ENCODE data around the gene MEAK7. TPM values are rescaled to one million over a fixed set of nuclear protein-coding genes. Genes with fewer than 3 reads are reported as not detected.

Gene MEAK7
- total RNA-seq, 6 experiments from 2014 or later: 45.6 to 57.3 (median 50.8) TPM

DNA sequence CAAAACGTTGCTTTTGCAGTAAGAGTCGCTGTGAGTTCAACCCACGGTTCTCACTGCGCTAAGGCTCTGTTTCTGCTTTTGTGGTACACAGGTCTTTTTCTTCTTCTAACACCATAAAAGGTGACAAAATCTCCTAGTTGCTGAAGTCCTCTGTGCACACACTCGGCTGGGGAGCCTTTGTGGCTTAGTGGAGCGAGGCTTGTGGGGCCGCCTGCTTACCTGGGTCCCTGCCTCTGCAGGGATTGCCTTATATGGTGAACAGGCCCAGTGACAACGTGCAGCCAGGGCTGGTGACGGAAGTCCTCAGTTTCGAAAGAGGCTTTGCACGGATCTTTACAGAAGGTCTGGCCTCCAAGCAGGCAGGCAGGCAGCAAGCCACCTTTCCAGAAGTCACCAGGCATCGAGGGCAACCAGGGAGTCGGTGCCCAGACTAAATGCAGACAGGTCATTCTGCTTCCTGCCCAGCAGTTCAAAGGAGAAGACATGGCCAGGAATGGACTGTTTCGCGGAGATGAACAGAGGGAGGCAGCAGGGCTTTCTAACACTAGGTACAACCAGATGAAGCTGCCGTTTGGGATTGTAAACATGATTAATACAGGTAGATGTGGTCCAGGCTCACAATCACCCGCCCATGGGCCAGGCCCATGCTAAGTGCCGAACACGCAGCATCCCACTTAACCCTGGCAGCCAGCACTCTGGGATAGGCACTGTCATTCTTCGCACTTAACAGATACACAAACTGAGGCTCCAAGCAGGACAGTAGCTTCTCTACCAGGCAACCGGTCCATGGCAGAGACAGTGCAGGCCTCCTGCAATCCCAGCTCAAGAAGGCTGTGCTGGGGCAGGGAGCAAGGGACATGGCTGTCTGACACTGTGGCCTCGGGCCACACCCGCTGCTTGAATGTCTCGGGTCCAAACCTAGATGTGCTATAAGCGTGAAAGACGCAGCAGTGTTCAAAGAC lies 10.7 kb upstream of the MEAK7 start:
- DNase-seq: no peak
- Mint-ChIP-seq H3K4me1 (ENCODE audit: low read depth) (peaks cover 49% of the 10 kb centered on the region), H3K9me3 (no peaks in the 10 kb centered on the region), H3K4me3 (no peak overlapping the region), H3K27me3 (ENCODE audit: insufficient read depth) (peaks cover 3% of the 10 kb centered on the region), H3K36me3 (ENCODE audit: low read depth) (no peaks in the 10 kb centered on the region; the same call in 1 of the 2 replicates), H3K27ac (no peak overlapping the region)
- TF ChIP-seq, protein P1, sequence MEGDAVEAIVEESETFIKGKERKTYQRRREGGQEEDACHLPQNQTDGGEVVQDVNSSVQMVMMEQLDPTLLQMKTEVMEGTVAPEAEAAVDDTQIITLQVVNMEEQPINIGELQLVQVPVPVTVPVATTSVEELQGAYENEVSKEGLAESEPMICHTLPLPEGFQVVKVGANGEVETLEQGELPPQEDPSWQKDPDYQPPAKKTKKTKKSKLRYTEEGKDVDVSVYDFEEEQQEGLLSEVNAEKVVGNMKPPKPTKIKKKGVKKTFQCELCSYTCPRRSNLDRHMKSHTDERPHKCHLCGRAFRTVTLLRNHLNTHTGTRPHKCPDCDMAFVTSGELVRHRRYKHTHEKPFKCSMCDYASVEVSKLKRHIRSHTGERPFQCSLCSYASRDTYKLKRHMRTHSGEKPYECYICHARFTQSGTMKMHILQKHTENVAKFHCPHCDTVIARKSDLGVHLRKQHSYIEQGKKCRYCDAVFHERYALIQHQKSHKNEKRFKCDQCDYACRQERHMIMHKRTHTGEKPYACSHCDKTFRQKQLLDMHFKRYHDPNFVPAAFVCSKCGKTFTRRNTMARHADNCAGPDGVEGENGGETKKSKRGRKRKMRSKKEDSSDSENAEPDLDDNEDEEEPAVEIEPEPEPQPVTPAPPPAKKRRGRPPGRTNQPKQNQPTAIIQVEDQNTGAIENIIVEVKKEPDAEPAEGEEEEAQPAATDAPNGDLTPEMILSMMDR (IDR thresholded peaks at IDR 0.05): no peak

DNA sequence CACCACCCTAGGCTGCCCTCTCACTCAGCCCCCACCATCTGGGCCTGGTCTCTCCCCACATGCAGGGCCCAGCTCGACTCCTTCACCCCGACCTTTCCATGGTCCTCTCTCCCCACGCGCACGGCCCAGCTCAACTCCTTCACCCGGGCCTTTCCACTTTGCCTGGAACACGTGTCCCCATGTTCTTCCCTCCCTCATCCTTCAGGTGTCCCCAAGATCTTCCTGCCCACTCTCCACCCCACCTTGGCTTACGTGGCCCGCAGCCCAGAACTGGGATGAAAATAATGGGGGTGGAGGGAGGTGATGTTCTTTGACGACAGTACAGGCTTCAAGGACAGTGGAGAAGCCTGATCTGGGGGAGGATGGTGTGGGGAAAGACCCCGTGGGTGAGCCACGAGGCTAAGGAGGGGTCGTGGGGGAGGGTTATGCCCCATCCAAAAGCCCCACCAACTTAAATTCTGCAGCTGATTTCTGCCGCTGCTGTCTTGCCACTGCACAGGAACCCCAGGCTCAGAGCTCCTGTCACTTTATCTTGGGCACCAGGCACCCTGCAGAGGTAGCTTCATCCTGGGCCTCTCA lies 9.9 kb upstream of the MEAK7 start:
- Mint-ChIP-seq H3K27ac (no peak overlapping the region), H3K27me3 (ENCODE audit: insufficient read depth) (peaks cover 3% of the 10 kb centered on the region), H3K4me3 (no peak overlapping the region), H3K9me3 (no peaks in the 10 kb centered on the region), H3K4me1 (ENCODE audit: low read depth) (peaks cover 49% of the 10 kb centered on the region), H3K36me3 (ENCODE audit: low read depth) (no peaks in the 10 kb centered on the region; the same call in 1 of the 2 replicates)
- TF ChIP-seq, protein P1 (IDR thresholded peaks at IDR 0.05): no peak
- DNase-seq: no peak

DNA sequence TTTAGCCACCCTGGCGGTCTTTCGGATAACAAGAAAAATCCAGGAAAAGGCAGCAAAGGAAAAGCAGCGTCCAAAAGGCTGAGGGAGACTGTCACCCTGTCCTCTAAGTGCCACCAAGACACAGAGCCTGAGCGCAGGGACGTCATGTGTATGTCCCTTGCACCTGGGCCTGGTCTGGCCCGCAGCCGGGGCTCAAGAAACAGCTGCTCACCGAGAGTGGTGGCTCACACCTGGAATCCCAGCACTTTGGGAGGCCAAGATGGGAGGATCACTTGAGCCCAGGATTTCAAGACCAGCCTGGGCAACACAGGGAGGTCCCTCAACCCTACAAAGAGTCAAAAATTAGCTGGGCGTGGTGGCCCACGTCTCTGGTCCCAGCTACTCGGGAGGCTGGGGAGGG lies 9.2 kb upstream of the MEAK7 start:
- Mint-ChIP-seq H3K4me3 (no peak overlapping the region), H3K9me3 (no peaks in the 10 kb centered on the region), H3K27me3 (ENCODE audit: insufficient read depth) (peaks cover 3% of the 10 kb centered on the region), H3K27ac (peak overlapping the region; percentile 47; the same call in 1 of the 2 replicates), H3K36me3 (ENCODE audit: low read depth) (no peaks in the 10 kb centered on the region; the same call in 1 of the 2 replicates), H3K4me1 (ENCODE audit: low read depth) (peaks cover 49% of the 10 kb centered on the region)
- TF ChIP-seq, protein P1 (IDR thresholded peaks at IDR 0.05): no peak
- DNase-seq: no peak

DNA sequence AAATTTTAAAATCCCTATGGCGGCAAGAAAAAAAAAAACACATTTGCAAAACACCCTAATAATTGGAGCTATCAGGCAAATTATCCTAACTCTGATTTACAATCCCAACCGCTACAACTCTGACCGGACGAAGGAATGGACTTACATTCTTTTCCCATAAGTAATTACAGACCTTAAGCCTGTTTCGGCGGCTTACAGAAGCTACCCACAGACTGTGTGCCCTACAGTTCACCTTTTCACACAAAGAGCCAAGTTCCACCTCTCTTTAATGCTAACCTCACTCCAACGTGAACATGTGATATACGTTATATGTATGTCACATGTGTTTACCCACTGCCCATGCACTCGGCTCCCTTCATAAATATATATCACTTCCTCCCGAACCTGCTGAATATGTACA lies 8.7 kb upstream of the MEAK7 start:
- Mint-ChIP-seq H3K4me3 (peak overlapping the region; percentile 45), H3K4me1 (ENCODE audit: low read depth) (peaks cover 45% of the 10 kb centered on the region), H3K9me3 (no peaks in the 10 kb centered on the region), H3K36me3 (ENCODE audit: low read depth) (no peaks in the 10 kb centered on the region; the same call in 1 of the 2 replicates), H3K27me3 (ENCODE audit: insufficient read depth) (peaks cover 3% of the 10 kb centered on the region), H3K27ac (peak overlapping the region; percentile 47)
- peak; percentile 65 for DNase-seq
- TF ChIP-seq, protein P1 (IDR thresholded peaks at IDR 0.05): no peak

DNA sequence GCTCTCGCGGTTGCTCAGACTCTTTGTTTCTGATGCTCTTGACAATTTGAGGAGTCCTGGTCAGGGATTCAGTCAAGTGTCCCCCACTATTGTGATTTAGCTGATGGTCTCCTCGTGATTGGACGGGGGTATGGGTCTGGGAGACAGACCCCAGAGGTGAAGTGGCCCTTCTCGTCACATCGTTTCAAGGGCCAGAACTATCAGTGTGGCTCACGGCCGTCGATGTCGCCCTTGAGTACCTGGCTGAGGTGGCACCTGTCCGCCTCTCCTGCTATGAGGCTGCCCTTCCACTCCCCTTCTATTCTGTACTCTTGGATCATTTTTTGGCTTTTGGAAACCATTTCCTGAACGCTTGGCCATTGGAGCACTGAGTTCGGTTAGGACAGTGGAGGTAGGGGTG lies 7.4 kb upstream of the MEAK7 start:
- H3K36me3 Mint-ChIP-seq (ENCODE audit: low read depth): no peaks in the 10 kb centered on the region
- no peak for DNase-seq
- peaks cover 3% of the 10 kb centered on the region for H3K27me3 Mint-ChIP-seq (ENCODE audit: insufficient read depth)
- H3K27ac Mint-ChIP-seq: peak overlapping the region; percentile 13; the same call in 1 of the 2 replicates
- H3K4me1 Mint-ChIP-seq (ENCODE audit: low read depth): peaks cover 41% of the 10 kb centered on the region
- H3K4me3 Mint-ChIP-seq: no peak overlapping the region; the same call in 1 of the 2 replicates
- no peaks in the 10 kb centered on the region for H3K9me3 Mint-ChIP-seq
- TF ChIP-seq, protein P1 (IDR thresholded peaks at IDR 0.05): no peak
